GM19455 (cell line): ENCODE measurements around the gene MEPE.

Experiments used
- ATAC-seq: cut with Tn5 transposase; IDR thresholded peaks from one replicate; pipeline ENCODE4 v1.9.1; 2021; ENCODE audit not compliant: unreplicated experiment

Gene MEPE

GRCh38 chr4:87840149-87840548 lies 7.4 kb downstream of the MEPE start:
- no peak for ATAC-seq

- ATAC-seq = no peak
Measured at GRCh38 chr4:87843936-87844335, 11.2 kb downstream of the MEPE start.

GRCh38 chr4:87844452-87844851 lies 11.7 kb downstream of the MEPE start:
- ATAC-seq = no peak

GRCh38 chr4:87846226-87846625 lies 13.5 kb downstream of the MEPE start:
- ATAC-seq = no peak

- ATAC-seq = peak; percentile 84
Measured at GRCh38 chr4:87848622-87849351, 16.0 kb downstream of the MEPE start.

GRCh38 chr4:87849612-87850011 lies 16.8 kb downstream of the MEPE start:
- no peak for ATAC-seq

GRCh38 chr4:87851332-87851731 lies 18.6 kb downstream of the MEPE start:
- no peak for ATAC-seq

GRCh38 chr4:87851953-87852352 lies 19.2 kb downstream of the MEPE start:
- no peak for ATAC-seq

- ATAC-seq = no peak
Measured at GRCh38 chr4:87853108-87853507, 20.3 kb downstream of the MEPE start.

GRCh38 chr4:87853891-87854290 lies 21.1 kb downstream of the MEPE start:
- no peak for ATAC-seq

GRCh38 chr4:87855559-87855958 lies 22.8 kb downstream of the MEPE start:
- ATAC-seq = no peak

- ATAC-seq = no peak
Measured at GRCh38 chr4:87856816-87857215, 24.0 kb downstream of the MEPE start.

GRCh38 chr4:87857789-87858188 lies 25.0 kb downstream of the MEPE start:
- no peak for ATAC-seq

GRCh38 chr4:87862236-87862635 lies 29.5 kb downstream of the MEPE start:
- no peak for ATAC-seq

GRCh38 chr4:87863486-87863885 lies 30.7 kb downstream of the MEPE start:
- ATAC-seq = no peak

- no peak for ATAC-seq
Measured at GRCh38 chr4:87864321-87864720, 31.6 kb downstream of the MEPE start.

- ATAC-seq = no peak
Measured at GRCh38 chr4:87865288-87865687, 32.5 kb downstream of the MEPE start.

GRCh38 chr4:87865960-87866598 lies 33.3 kb downstream of the MEPE start:
- ATAC-seq = no peak

GRCh38 chr4:87868522-87868921 lies 35.8 kb downstream of the MEPE start:
- ATAC-seq = no peak

- no peak for ATAC-seq
Measured at GRCh38 chr4:87872028-87872427, 39.3 kb downstream of the MEPE start.

- no peak for ATAC-seq
Measured at GRCh38 chr4:87875191-87875590, 42.4 kb downstream of the MEPE start.

- no peak for ATAC-seq
Measured at GRCh38 chr4:87880106-87880505, 47.3 kb downstream of the MEPE start.

- ATAC-seq = no peak
Measured at GRCh38 chr4:87881115-87881514, 48.3 kb downstream of the MEPE start.
